Thyroid gland (tissue), 4 donors: ENCODE results near the gene IL4. TPM values are rescaled to one million over a fixed set of nuclear protein-coding genes. Genes with fewer than 3 reads are reported as not detected.
"Not testable (repeated sequence)": the region's sequence is repeated elsewhere in the genome, so short reads cannot be mapped to it uniquely, and the experiment has no call there.

ENCODE experiments used
- DNase-seq, 2 donors: peaks; one replicate each; pipeline ENCODE4 v3.0.0-alpha.2; 2019
- H3K27ac ChIP-seq, 3 donors: fragments of 200-600 bp; sonication (generic); 1 replicate in 2 of 3; 2 replicates in 1 of 3; pipeline ENCODE4 v1.5.1; 2016 to 2019; ENCODE audit warnings: mild to moderate bottlenecking in 1 of 3, moderate library complexity in 1 of 3
- H3K27me3 ChIP-seq: fragments of 200-600 bp; sonication (generic); one replicate; pipeline ENCODE4 v1.5.1; 2019
- H3K36me3 ChIP-seq, 2 donors: fragments of 200-600 bp; sonication (generic); one replicate each; pipeline ENCODE4 v1.5.1; 2016 to 2019
- H3K4me1 ChIP-seq, 2 donors: fragments of 200-600 bp; sonication (generic); one replicate each; pipeline ENCODE4 v1.5.1; 2017 to 2019
- H3K4me3 ChIP-seq, 3 donors: fragments of 200-600 bp; sonication (generic); replicated peaks in 1 of 3; 1 replicate in 2 of 3; 2 replicates in 1 of 3; pipeline ENCODE4 v1.5.1; 2016; ENCODE audit warnings: mild to moderate bottlenecking in 1 of 3
- H3K9me3 ChIP-seq: fragments of 200-600 bp; sonication (generic); one replicate; pipeline ENCODE4 v1.5.1; 2017
- POLR2A ChIP-seq, 2 donors: fragments of 450-650 bp; IDR thresholded peaks; one replicate each; pipeline ENCODE4 v1.6.1; 2017; ENCODE audit warnings: antibody characterized with exemption in 2 of 2, mild to moderate bottlenecking in 2 of 2, moderate library complexity in 1 of 2
- WGBS, 2 donors: methylation state at CpG; one replicate each; pipeline ENCODE4 v1.1.5; 2017; 5-methylcytosine and 5-hydroxymethylcytosine counted together
- intact Hi-C: fragments of 100-400 bp; cut with DNase I; formaldehyde crosslinking; loops from one replicate; pipeline ENCODE4 v1.15.1; 2023
- total RNA-seq, 4 donors: library from RNA; depleted of rRNA; stranded (reverse); fragments of >200 nt; gene quantifications; one replicate each; pipeline ENCODE4 v1.2.3, GENCODE V29; 2016
- TF ChIP-seq, protein P1 (sequence below), 6 experiments: fragments of 200-600 bp in 3 of 6; fragments of 450-650 bp in 3 of 6; sonication (generic) in 3 of 6; IDR thresholded peaks; one replicate each; pipeline ENCODE4 v1.5.1; 2016 to 2019; ENCODE audit warnings: antibody characterized with exemption in 6 of 6, mild to moderate bottlenecking in 2 of 6, inconsistent platforms in 1 of 6, moderate library complexity in 1 of 6

Gene IL4
- total RNA-seq = not detected

DNA sequence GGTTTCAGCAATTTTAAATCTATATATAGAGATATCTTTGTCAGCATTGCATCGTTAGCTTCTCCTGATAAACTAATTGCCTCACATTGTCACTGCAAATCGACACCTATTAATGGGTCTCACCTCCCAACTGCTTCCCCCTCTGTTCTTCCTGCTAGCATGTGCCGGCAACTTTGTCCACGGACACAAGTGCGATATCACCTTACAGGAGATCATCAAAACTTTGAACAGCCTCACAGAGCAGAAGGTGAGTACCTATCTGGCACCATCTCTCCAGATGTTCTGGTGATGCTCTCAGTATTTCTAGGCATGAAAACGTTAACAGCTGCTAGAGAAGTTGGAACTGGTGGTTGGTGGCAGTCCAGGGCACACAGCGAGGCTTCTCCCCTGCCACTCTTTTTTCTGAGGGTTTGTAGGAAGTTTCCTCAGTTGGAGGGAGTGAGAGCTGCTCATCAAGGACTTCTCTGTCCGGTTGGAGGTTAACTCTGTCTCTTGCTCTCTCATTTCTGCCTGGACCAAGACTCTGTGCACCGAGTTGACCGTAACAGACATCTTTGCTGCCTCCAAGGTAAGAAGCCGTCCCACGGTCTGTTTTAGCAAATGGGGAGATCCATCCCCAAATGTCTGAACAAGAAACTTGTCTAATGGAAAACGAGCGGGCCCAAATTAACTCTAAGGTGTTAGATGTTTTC lies at the start of gene IL4:
Gene IL4 (plus strand): TSS at position 51 of the 692 bp plus-strand sequence. CDS start 62 bp downstream, at position 113.
- H3K4me3 ChIP-seq = no peak within 1 kb of the TSS
- 79 to 80% methylated on average over 14 of the region's 14 CpGs for WGBS, 2 donors
- TF ChIP-seq, protein P1, sequence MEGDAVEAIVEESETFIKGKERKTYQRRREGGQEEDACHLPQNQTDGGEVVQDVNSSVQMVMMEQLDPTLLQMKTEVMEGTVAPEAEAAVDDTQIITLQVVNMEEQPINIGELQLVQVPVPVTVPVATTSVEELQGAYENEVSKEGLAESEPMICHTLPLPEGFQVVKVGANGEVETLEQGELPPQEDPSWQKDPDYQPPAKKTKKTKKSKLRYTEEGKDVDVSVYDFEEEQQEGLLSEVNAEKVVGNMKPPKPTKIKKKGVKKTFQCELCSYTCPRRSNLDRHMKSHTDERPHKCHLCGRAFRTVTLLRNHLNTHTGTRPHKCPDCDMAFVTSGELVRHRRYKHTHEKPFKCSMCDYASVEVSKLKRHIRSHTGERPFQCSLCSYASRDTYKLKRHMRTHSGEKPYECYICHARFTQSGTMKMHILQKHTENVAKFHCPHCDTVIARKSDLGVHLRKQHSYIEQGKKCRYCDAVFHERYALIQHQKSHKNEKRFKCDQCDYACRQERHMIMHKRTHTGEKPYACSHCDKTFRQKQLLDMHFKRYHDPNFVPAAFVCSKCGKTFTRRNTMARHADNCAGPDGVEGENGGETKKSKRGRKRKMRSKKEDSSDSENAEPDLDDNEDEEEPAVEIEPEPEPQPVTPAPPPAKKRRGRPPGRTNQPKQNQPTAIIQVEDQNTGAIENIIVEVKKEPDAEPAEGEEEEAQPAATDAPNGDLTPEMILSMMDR (IDR thresholded peaks at IDR 0.05) = no peak
- TF ChIP-seq POLR2A (IDR thresholded peaks at IDR 0.05) = no peak
- no peaks in the 10 kb centered on the region for H3K36me3 ChIP-seq
- no peak for DNase-seq
- H3K4me1 ChIP-seq = peaks cover 0 to 12% of the 10 kb centered on the region in 2 donors
- intact Hi-C loops = no loop called here
- no peaks in the 10 kb centered on the region for H3K27me3 ChIP-seq
- H3K9me3 ChIP-seq = no peaks in the 10 kb centered on the region
- H3K27ac ChIP-seq = peak within 1 kb of the TSS in 2 of 3 donors; percentile 27 to 56

DNA sequence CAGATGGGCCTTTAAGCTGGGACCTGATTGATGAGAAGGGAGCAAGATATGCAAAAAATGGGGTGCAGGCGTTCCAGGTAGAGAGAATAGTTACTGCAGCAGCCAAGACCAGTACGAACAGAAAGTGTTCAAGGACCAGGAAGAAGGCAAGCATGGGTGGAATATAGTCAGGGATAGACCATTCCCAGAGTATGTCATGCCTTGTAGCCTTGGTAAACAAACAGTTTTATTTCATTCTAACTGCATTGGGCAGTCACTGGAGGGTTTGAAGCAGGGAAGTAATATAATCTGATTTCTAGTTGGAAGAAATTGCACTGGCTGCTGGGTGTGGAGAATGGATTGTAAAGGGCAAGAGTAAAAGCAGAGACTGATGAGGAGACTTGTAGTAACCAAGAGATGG lies 46.3 kb upstream of the IL4 start:
- TF ChIP-seq POLR2A (IDR thresholded peaks at IDR 0.05) = no peak
- TF ChIP-seq, protein P1 (IDR thresholded peaks at IDR 0.05) = no peak
- Histone ChIP-seq H3K36me3 (no peaks in the 10 kb centered on the region), H3K27me3 (no peaks in the 10 kb centered on the region), H3K9me3 (no peaks in the 10 kb centered on the region), H3K4me1 (no peaks in the 10 kb centered on the region), H3K4me3 (no peak overlapping the region), H3K27ac (no peak overlapping the region)
- no peak for DNase-seq
- WGBS, 2 donors = 88 to 89% methylated on average over 2 of the region's 2 CpGs
- intact Hi-C loops = no loop called here

DNA sequence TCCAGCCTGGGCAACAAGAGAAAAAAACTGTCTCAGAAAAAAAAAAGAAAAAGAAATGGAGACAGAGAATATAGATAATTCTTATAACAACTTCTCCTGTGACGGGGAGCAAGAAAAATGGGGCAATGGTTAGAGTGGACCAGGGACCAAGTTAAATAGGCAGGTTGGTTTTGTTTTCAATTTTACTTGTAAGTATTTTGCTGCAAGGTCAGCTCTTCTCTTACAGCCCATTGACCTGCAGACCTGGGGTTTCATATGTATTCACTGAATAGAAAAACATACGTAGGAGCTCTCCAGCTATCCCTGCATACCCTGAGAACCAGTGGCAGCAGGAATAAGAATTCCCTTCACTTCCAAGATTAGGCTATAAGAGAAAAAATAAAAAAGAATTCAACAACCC lies 45.0 kb upstream of the IL4 start:
- TF ChIP-seq POLR2A (IDR thresholded peaks at IDR 0.05) = no peak
- Histone ChIP-seq H3K27me3 (no peaks in the 10 kb centered on the region), H3K4me1 (no peaks in the 10 kb centered on the region), H3K36me3 (no peaks in the 10 kb centered on the region), H3K9me3 (no peaks in the 10 kb centered on the region), H3K4me3 (no peak overlapping the region), H3K27ac (no peak overlapping the region)
- intact Hi-C loops = no loop called here
- DNase-seq = no peak
- 93 to 99% methylated on average over 2 of the region's 2 CpGs for WGBS, 2 donors

DNA sequence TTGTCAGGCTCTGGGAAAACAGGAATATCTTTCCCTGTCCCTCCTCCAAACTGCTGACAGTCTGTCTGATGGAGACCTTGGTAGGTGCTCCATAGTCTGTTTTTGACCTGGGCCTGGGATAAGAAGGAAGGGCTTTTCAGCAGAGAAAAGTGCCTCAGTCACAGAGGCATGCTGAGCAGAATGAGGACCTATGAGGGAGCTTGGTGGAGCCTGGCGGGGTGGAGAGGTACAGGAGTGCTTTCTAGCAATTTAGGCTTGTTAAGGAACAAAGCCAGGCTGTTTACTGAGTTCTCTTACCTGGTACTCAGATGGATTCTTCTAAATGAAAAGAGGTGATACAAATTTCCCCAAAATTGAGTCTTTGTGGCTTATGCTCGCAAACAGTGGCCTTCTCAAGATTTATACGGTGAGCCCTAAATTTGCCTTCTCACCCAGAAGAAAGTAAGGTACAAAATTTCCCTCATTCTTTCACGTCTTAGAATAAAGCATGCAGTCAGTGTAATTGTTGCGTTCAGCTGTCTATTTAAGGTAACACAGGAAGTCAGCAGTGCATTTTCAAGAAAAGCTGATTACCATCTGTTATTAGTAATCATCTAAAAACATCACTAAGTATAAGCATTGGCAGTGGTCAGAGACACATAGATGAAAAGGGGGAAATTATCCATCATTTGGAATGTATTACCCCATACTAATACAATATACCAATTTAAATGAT lies 44.4 kb upstream of the IL4 start:
- H3K9me3 ChIP-seq = no peaks in the 10 kb centered on the region
- no peak overlapping the region for H3K27ac ChIP-seq
- no peaks in the 10 kb centered on the region for H3K4me1 ChIP-seq
- no peak for DNase-seq
- no peaks in the 10 kb centered on the region for H3K27me3 ChIP-seq
- H3K4me3 ChIP-seq = no peak overlapping the region
- intact Hi-C loops = no loop called here
- TF ChIP-seq POLR2A (IDR thresholded peaks at IDR 0.05) = no peak
- TF ChIP-seq, protein P1 (IDR thresholded peaks at IDR 0.05) = no peak
- H3K36me3 ChIP-seq = no peaks in the 10 kb centered on the region
- 88 to 89% methylated on average over 5 of the region's 5 CpGs for WGBS, 2 donors

DNA sequence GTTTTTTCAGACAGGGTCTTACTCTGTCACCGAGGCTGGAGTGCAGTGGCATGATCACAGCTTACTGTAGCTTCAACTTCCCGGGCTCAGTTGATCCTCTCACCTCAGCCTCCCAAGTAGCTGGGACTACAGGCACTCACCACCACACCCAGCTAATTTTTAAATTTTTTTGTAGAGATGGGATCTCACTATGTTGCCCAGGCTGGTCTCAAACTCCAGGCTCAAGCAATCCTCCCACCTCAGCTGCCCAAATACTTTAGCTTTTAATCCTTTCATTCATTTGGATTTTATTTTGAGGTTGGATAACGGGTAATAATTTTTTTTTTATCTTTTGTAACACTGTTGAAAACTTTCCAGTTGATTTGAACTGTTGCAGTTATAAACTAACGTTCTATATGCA lies 40.2 kb upstream of the IL4 start:
- intact Hi-C loops, H3K27me3 ChIP-seq, H3K4me3 ChIP-seq, H3K4me1 ChIP-seq, H3K27ac ChIP-seq, H3K9me3 ChIP-seq, DNase-seq: not testable (repeated sequence)
- H3K36me3 ChIP-seq = peaks cover 4 to 13% of the 10 kb centered on the region in 2 donors
- 95 to 97% methylated on average over 4 of the region's 4 CpGs for WGBS, 2 donors

DNA sequence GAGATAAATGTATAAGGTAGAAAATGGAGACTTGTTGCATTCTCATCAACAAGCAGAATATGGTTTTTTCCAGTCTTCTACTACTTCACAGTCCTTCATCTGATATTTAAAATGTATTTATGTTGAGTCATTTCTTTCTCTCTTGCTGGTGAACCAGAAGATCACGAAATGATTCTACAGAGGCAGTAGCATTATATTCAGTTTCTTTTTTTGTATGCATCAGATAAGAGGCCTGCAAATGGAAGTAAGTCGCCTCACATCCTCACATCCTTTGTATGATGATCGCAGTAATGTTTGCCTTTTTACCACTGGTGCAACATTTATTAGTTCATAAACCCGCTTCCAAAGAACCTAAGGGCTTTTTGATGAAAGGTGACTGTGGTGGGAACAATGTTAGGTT lies 37.9 kb upstream of the IL4 start:
- peaks cover 14 to 21% of the 10 kb centered on the region in 2 donors for H3K36me3 ChIP-seq
- intact Hi-C loops = no loop called here

More for the DNA sequence above, 37.9 kb upstream of the IL4 start:
- no peak for DNase-seq
- WGBS, 2 donors = 75 to 95% methylated on average over 4 of the region's 4 CpGs
- H3K4me3 ChIP-seq = no peak overlapping the region
- H3K4me1 ChIP-seq = no peaks in the 10 kb centered on the region
- no peak for TF ChIP-seq POLR2A (IDR thresholded peaks at IDR 0.05)
- TF ChIP-seq, protein P1 (IDR thresholded peaks at IDR 0.05) = no peak
- H3K27ac ChIP-seq = no peak overlapping the region
- H3K9me3 ChIP-seq = no peaks in the 10 kb centered on the region
- no peaks in the 10 kb centered on the region for H3K27me3 ChIP-seq
